Stimulated activated memory B cell treated with anti-CD40 and anti-IgM and Interleukin-4, amounts not matched to agents 10 μg/mL and 1 μg/mL and 100 μg/mL, for 72 hours (primary cell): ENCODE results near the gene KRTAP12-1.

Experiments used
- ATAC-seq: fragments of 150-1000 bp; cut with Tn5 transposase; 2 replicates; pipeline ENCODE4 v1.10.0; 2021
- H3K27ac Mint-ChIP-seq: one replicate; pipeline ENCODE4 v1.8.0; 2022; ENCODE audit warnings: mild to moderate bottlenecking, mixed read lengths
- H3K27me3 Mint-ChIP-seq: one replicate; pipeline ENCODE4 v1.8.0; 2022; ENCODE audit warnings: mixed read lengths
- H3K36me3 Mint-ChIP-seq: one replicate; pipeline ENCODE4 v1.8.0; 2022; ENCODE audit warnings: mixed read lengths
- H3K4me1 Mint-ChIP-seq: one replicate; pipeline ENCODE4 v1.8.0; 2022; ENCODE audit warnings: mixed read lengths
- H3K4me3 Mint-ChIP-seq: one replicate; pipeline ENCODE4 v1.8.0; 2022; ENCODE audit warnings: mild to moderate bottlenecking, moderate library complexity, mixed read lengths
- H3K9me3 Mint-ChIP-seq: one replicate; pipeline ENCODE4 v1.8.0; 2022; ENCODE audit warnings: mixed read lengths

Gene KRTAP12-1

DNA sequence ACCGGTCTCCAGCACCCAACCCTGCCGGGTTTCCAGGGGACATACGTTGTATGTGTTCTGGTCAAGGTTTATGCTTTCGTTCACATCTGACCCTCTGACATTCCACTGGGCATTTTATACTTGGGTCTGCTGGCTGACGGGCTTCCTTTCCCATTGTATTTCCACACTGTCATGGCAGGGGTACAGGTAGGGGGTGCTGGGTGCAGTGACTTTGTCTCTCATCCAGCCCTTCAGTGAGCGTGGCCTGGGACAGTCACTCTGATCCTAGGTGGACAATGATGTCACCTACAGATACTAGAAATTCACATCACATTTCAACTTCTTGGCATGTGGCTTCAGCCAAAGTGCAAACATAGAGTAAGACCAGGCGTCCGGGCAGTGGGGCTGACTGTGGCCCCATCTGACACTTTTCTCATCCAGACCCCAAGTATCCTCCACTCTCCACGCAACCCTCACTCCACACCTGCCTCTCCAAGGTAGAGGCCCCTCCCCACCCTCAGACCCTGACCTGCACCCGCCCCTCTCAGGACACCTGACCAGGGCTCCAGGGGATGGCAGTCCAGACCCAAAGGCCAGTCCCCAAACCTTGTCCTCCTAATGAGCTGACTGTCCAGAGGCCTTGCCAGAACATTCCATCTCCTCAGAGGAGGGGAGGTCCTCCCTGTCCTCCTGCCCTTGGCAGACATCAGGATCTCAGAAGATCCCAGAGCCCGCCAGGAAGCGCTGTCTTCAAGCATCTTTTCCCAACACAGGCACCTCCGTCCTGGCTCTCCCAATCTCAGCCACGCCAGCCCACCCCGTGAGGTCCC, 45.5 kb downstream of the KRTAP12-1 start:
- no peak overlapping the region for H3K4me3 Mint-ChIP-seq
- no peak overlapping the region for H3K27ac Mint-ChIP-seq
- H3K36me3 Mint-ChIP-seq, result peaks cover 2% of the 10 kb centered on the region
- H3K9me3 Mint-ChIP-seq, result peaks cover 27% of the 10 kb centered on the region
- H3K27me3 Mint-ChIP-seq, result peaks cover 69% of the 10 kb centered on the region
- no peak for ATAC-seq
- H3K4me1 Mint-ChIP-seq, result no peaks in the 10 kb centered on the region

DNA sequence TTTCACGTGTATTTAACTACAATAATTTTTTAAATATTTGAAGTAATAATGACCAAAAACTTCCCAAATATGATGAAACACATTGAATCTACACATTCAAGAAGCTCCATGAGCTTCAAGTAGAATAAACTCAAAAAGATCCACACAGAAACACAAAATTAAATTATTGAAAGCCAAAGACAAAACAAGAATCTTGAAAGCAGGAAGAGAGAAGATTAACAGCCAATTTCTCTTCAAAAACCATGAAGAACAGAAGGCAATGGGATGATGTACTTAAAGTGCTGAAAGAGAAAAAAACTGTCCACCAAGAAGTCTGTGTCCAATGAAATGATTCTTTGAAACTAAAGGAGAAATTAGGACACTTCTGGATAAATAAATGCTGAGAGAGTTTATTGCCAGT, 49.9 kb downstream of the KRTAP12-1 start:
- H3K4me3 Mint-ChIP-seq, result no peak overlapping the region
- peaks cover 11% of the 10 kb centered on the region for H3K4me1 Mint-ChIP-seq
- H3K27ac Mint-ChIP-seq, result no peak overlapping the region
- H3K36me3 Mint-ChIP-seq, result peaks cover 12% of the 10 kb centered on the region
- peaks cover 33% of the 10 kb centered on the region for H3K9me3 Mint-ChIP-seq
- H3K27me3 Mint-ChIP-seq, result peaks cover 36% of the 10 kb centered on the region
- ATAC-seq, result no peak
